A673 (cell line): ENCODE measurements around the gene ZNF579. TPM values are rescaled to one million over a fixed set of nuclear protein-coding genes. Genes with fewer than 3 reads are reported as not detected.

Experiments used
- BruUV-seq: library from RNA; stranded (reverse); fragments of 400-500 nt; replicated peaks from 2 replicates; lab custom pipeline; 2021; lab: Mats Ljungman, UMichigan
- CTCF ChIA-PET: fragments of 300-600 bp; sonication (Branson Sonifier 250); formaldehyde crosslinking; loops from one replicate; lab custom pipeline; 2022; ENCODE audit warnings: antibody characterized with exemption; lab: Charles Lee
- POLR2A ChIA-PET: fragments of 300-600 bp; sonication (Branson Sonifier 250); formaldehyde crosslinking; loops from one replicate; lab custom pipeline; 2022; ENCODE audit warnings: antibody characterized with exemption; ENCODE audit not compliant: low non-redundant PET; lab: Charles Lee
- DNase-seq: peaks from one replicate; pipeline ENCODE4 v3.0.0-alpha.2; 2015; ENCODE audit warnings: low spot score
- H3K27ac ChIP-seq: fragments of 200-600 bp; sonication (generic); 2 replicates; pipeline ENCODE4 v1.5.1; 2016; ENCODE audit warnings: mixed run types, low read depth, mild to moderate bottlenecking, mixed read lengths, antibody characterized with exemption, low read length; ENCODE audit not compliant: poor library complexity, severe bottlenecking
- H3K27me3 ChIP-seq: fragments of 200-600 bp; sonication (generic); replicated peaks from 2 replicates; pipeline ENCODE4 v1.6.1; 2017; ENCODE audit warnings: mixed run types, low read depth, mild to moderate bottlenecking, mixed read lengths, antibody characterized with exemption, low read length; ENCODE audit not compliant: insufficient read depth, poor library complexity
- H3K36me3 ChIP-seq: fragments of 200-600 bp; sonication (generic); 2 replicates; pipeline ENCODE4 v1.6.1; 2016; ENCODE audit warnings: mixed run types, mild to moderate bottlenecking, mixed read lengths, antibody characterized with exemption, low read length; ENCODE audit not compliant: insufficient read depth, poor library complexity, severe bottlenecking
- H3K4me1 ChIP-seq: fragments of 200-600 bp; sonication (generic); 2 replicates; pipeline ENCODE4 v1.6.1; 2017; ENCODE audit warnings: mixed run types, mild to moderate bottlenecking, mixed read lengths, antibody characterized with exemption, low read length; ENCODE audit not compliant: insufficient read depth, poor library complexity, severe bottlenecking
- H3K4me3 ChIP-seq: fragments of 200-600 bp; sonication (generic); 2 replicates; pipeline ENCODE4 v1.5.1; 2016; ENCODE audit warnings: low read depth, mixed run types, mild to moderate bottlenecking, mixed read lengths, low read length; ENCODE audit not compliant: poor library complexity, severe bottlenecking
- H3K9me3 ChIP-seq: fragments of 200-600 bp; sonication (generic); 2 replicates; pipeline ENCODE4 v1.6.1; 2016; ENCODE audit warnings: mixed run types, low read depth, mild to moderate bottlenecking, mixed read lengths, antibody characterized with exemption, low read length; ENCODE audit not compliant: poor library complexity, severe bottlenecking
- CTCF ChIP-seq: fragments of 300-800, 200-600 bp; sonication (generic); conservative IDR thresholded peaks from 2 replicates; pipeline ENCODE4 v1.5.1; 2017; ENCODE audit warnings: low read depth, mild to moderate bottlenecking, antibody characterized with exemption, low read length, moderate library complexity, mixed read lengths
- EZH2 ChIP-seq: fragments of 200-600 bp; sonication (generic); IDR thresholded peaks from 2 replicates; pipeline ENCODE4 v1.6.1; 2017; ENCODE audit warnings: borderline replicate concordance, low read depth, mild to moderate bottlenecking, mixed read lengths, antibody characterized with exemption, low read length; ENCODE audit not compliant: poor library complexity, severe bottlenecking
- intact Hi-C: fragments of 100-400 bp; cut with micrococcal nuclease; formaldehyde crosslinking; loops from one replicate; pipeline ENCODE4 v1.10.0; 2022; ENCODE audit not compliant: unreplicated experiment
- total RNA-seq: library from RNA; stranded (reverse); gene quantifications from 2 replicates; pipeline ENCODE4 v1.2.3, GENCODE V29; 2021

ZNF579 gene
- total RNA-seq, 1 experiment from 2014 or later, result 27.5 TPM

GRCh38 chr19:55538132-55538531, 42.5 kb downstream of the ZNF579 start:
- no peak overlapping the region for H3K27ac ChIP-seq
- ChIA-PET POLR2A (no interaction called here), CTCF (no interaction called here)
- no TSS peak for BruUV-seq
- H3K4me1 ChIP-seq, result no peaks in the 10 kb centered on the region
- intact Hi-C loops, result no loop called here
- H3K36me3 ChIP-seq, result no peaks in the 10 kb centered on the region
- no peaks in the 10 kb centered on the region for H3K27me3 ChIP-seq
- TF ChIP-seq EZH2, result no peak
- TF ChIP-seq CTCF, result no peak
- H3K4me3 ChIP-seq, result no peak overlapping the region
- DNase-seq, result no peak
- no peaks in the 10 kb centered on the region for H3K9me3 ChIP-seq

- no peak for DNase-seq
- no peaks in the 10 kb centered on the region for H3K9me3 ChIP-seq
- H3K4me3 ChIP-seq, result no peak overlapping the region
- no peaks in the 10 kb centered on the region for H3K36me3 ChIP-seq
- TF ChIP-seq CTCF, result no peak
- no peak for TF ChIP-seq EZH2
- H3K4me1 ChIP-seq, result no peaks in the 10 kb centered on the region
- intact Hi-C loops, result no loop called here
- H3K27me3 ChIP-seq, result no peaks in the 10 kb centered on the region
- BruUV-seq, result no TSS peak
- POLR2A ChIA-PET, result no interaction called here
- CTCF ChIA-PET, result no interaction called here
- H3K27ac ChIP-seq, result no peak overlapping the region
Measured at GRCh38 chr19:55537741-55538111, 42.9 kb downstream of the ZNF579 start.

- Histone ChIP-seq H3K27me3 (no peaks in the 10 kb centered on the region), H3K36me3 (no peaks in the 10 kb centered on the region), H3K9me3 (no peaks in the 10 kb centered on the region), H3K4me3 (no peak within 1 kb of the TSS), H3K4me1 (no peaks in the 10 kb centered on the region), H3K27ac (no peak within 1 kb of the TSS)
- intact Hi-C loops, result no loop called here
- ChIA-PET POLR2A (no interaction called here), CTCF (no interaction called here)
- TF ChIP-seq EZH2 (no peak), CTCF (no peak)
- DNase-seq, result no peak
- BruUV-seq, result no TSS peak
Measured at GRCh38 chr19:55536951-55537740, 43.5 kb downstream of the ZNF579 start, which contains the start of gene SBK2. Gene SBK2 (minus strand): TSS chr19:55537133. CDS start chr19:55536294, 839 bp downstream.
